ENCODE results near the gene SLC6A17.

SLC6A17 gene

DNA sequence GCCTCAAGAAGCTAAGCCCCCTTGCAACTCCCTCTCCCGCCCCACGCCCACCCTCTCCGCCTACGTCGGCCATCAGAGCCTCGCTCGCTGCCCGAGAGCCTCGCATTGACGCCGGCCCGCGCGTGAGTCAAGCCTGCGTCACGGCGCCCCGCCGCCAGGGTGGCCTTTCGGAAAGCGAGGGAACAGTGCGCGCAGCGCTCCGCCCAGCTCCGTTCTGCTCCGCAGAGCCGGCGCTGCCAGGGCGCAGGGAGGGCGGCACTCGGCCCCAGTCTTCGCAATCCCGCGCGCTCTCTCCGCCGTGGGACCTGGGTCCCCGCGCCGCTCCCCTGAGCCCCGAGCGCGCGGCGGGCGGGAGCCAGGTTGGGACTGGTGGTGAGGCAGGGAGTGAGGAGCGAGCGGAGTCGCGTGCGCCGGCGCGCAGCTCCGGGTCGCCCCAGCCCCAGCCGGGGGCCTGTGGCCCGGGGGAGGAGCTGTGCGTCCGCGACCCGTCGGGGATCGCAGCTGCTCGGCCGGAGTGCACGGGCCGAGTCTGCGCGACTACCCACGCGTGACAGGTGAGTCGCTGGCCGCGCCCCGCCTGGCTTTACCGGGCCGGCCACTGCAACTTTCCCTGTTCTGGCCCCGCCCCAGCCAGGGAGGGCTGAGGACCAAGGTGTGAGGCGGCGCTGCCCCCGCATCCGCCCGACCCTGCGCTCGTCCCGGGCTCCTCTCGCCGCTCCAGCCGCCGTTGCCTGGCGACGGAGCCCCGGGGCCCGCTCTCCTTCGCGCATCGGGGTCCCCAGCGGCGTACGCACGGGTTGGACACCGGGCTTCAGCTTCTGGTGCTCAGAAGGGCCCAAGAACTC is at the start of gene SLC6A17:
SLC6A17 (plus strand) TSS at position 165 of the 845 bp plus-strand sequence. CDS start 16,436 bp downstream, outside the sequence.
- DNase-seq: no peak

DNA sequence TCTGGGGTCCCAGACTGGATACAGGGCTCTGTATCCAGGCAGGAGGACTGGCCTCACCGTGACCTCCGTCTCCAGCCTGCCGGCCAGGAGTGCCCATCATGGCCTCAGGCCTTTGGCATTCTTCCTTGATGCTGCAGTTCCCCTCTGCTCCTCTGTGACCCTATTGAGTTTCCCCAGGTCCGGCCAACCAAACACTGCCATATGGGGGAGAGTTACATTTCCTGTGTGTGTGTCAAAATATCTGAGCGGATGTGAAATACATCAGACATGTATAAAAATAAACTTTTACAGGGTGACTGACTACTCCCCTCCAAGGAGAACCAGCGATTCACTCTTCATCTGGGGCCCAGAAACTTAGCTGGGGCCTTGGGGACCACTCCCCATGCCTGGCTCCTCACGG is 48.2 kb upstream of the SLC6A17 start:
- no peak for DNase-seq

DNA sequence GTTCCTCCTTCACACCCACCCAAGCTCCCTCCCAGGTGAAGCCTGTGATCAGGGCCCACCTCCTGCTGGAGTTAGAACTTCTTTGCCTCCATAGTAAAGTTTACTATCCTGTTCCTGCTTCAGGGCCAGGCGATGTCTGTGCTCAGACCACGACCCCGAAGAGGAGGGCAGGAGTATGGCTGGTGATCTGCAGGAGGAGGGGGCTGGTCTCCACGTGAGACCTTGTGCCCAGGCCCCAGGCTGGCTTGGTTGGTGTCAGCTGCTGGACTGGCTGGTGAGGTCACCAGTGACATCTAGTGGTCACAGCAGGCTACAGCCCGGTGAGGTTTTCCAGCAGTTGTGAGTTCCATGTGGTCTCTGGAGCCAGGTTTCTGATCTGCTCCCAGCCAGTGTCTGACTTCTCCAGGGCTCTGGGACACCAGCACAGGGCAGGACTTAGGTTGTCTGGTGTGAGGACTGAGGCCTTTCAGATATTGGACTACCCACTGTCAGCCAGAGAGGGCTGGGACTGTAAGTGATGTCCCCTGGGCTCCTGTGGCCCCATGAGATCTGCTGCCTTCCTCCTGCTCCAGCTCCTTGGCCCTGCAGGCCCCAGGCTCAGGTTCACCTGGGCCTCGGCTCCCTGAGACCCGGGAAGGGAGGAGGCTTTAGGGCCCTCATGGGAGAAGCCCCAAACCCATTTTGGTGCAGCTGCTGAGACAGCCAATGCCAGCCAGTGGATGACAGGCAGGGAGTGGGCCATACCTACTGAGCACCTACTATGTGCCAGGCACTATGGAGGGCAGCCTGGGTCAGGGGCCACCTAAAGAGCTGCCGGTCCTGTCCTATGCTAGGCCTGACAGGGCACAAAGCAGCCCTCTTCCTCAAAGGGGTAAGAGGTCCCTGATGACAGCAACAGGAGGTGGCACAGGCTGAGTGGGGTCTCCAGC is 44.0 kb upstream of the SLC6A17 start:
- DNase-seq: peak; percentile 78

DNA sequence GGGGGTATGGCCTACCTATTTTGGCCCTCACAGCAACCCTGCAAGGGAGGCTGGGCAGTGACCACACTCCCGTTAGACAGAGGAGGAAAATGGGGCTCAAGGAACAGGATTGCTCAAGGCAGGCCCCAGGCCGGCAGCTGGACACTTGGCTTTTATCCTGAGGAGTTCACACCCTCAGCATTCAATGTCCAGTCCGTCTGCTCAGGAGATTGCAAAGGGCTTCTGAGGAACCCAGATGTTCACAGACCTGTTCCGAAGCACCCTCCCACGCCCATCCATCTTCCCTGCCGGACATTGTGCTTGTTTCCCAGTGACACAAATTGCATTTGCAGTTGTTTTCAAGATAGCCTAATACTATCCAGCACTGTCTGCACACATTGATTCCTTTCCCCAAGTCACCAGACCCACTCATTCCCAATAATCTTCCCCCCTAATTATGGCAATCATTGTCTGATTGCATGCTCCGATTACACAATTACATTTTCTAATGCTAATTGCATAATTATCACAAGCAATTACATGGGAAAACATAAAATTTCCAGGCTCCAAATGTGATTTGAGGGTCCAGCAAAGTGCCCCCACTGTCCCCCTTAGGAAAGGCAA is 42.3 kb upstream of the SLC6A17 start:
- no peak for DNase-seq

DNA sequence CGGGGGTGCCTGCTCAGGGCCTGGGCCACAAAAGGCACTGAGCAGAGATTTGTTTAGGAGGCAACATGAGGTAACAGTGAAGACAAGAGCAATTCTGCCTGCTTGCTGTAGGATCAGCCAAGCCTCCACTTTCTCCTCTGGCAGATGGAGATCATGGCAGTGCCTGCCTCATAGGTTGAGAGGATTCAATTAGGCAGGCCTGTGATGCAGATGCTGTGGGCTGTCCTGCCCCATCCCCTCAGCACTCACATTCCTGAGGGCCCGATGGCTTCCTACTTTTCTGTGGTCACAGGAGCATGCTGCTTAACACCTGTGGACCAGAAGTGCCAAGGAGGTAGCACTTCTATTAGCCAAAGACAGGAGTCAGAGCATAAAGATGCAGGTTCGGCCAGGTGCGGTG is 39.2 kb upstream of the SLC6A17 start:
- DNase-seq: no peak

DNA sequence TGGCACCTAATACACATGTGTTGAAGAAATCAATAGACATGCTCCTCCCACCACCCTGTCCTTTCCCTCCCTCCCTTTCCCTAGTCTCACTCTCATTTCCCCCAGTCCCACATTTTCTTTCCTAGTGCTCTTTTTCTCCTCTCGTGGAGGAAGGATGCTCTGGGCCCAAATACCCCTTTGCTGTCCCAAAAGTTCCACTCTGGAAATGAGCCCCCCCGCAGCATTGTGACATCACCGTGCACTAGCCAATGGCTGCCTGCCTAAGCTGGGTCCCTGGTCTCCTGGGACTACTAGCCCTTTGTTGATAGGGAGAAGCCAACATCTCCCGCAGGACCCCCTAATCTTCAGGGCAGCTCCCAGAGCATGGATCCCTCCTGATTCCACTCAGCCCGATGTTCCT is 38.2 kb upstream of the SLC6A17 start, which contains the start of gene UBL4B:
UBL4B (plus strand) TSS at position 301 of the 400 bp plus-strand sequence; CDS start at position 393, 92 bp downstream.
- no peak for DNase-seq

DNA sequence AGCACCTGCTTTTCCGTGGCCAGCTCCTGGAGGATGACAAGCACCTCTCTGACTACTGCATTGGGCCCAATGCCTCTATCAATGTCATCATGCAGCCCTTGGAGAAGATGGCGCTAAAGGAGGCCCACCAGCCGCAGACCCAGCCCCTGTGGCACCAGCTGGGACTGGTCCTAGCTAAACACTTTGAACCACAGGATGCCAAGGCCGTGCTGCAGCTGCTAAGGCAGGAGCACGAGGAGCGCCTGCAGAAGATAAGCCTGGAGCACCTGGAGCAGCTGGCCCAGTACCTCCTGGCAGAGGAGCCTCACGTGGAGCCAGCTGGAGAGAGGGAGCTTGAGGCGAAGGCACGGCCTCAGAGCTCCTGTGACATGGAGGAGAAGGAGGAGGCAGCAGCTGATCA is 37.6 kb upstream of the SLC6A17 start:
- no peak for DNase-seq

DNA sequence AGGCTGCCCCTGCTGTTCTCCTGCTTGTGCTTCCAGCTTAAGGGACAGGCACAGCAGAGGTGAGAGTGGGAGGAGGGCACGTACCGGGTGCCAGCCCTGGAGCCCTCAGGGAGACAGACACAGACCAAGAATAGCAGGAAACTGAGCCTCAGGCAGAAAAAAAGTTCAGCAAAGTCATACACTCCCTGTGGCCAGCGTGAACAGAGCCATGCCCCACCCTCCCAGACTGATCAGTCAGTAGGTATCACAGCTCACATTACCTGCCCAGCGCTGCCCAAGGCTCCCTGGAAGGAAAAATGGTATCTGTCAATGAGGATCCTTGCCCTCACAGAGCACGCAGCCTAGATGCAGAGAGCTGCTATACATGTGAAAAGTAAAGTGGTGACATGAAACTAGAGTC is 36.7 kb upstream of the SLC6A17 start:
- no peak for DNase-seq

DNA sequence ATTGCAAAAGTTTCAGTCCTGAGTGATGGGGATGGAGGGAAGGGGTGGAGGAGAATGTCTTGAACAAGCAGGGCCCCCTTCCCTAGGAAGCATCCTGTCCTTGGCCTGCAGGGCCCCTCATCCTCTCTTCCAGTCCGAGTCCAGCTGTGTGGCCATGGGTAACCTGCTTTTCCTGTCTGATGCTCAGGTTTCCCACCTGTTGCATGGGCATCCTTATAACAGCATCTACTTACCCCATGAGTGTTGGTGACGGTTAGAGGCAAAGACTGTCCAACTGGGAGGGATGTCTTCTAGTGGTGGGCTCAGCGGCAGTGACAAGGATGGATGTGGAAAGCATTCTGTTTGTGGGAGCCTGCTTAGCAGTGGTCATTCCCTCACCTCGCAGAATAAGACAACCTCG is 36.1 kb upstream of the SLC6A17 start:
- DNase-seq: no peak

DNA sequence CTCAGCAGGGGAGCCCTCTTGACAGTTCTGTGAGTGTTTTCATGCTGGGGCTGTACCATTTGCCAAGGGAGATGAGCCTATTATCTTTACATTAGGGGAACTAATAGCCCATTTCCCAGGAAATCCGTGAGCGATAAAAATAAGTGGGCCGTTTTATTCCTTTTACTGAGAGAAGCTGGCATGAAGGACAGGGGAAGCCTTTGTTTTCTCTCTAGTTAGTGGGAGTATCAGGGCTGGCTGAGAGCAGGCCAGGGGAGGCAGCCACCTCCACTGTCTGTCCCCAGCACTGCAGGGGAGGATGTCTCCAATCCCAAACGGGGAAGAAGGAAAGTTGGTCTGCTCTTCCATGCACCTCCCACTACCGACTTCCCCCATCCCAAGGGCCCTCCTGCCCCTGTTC is 35.5 kb upstream of the SLC6A17 start:
- no peak for DNase-seq

DNA sequence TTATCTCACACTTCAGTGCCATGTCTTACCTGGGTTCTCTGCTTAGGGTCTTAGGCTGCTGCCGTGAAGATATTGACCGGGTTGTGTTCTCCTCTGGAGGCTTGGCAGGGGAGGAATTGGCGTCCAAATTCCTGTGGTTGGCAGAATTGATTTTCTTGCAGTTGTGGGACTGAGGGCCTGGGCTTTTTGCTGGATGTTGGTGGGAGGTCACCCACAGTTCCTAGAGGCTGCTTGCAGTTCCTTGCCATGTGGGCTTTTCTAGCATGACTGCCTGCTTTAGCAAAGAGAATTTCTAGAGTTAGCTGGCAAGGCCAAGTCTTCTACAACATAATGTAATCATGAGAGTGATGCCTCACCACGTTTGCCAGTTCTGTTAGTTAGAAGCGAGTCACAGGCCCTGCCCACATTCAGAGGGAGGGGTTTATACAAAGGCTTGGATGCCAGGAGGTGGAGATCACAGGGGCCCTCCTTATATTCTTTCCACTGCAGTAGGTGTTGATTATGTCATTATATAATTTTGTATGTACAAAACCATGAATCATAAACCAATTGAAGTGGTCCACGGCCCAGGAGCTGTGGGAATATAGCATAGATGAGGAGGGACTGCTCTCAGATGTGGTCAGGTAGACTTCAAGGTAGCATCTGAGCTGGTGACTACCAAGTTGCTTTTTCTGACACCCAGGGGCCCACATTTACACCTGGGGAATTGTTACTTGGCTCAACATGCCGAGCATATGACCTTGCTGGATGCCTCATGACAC is 31.5 kb upstream of the SLC6A17 start:
- no peak for DNase-seq

DNA sequence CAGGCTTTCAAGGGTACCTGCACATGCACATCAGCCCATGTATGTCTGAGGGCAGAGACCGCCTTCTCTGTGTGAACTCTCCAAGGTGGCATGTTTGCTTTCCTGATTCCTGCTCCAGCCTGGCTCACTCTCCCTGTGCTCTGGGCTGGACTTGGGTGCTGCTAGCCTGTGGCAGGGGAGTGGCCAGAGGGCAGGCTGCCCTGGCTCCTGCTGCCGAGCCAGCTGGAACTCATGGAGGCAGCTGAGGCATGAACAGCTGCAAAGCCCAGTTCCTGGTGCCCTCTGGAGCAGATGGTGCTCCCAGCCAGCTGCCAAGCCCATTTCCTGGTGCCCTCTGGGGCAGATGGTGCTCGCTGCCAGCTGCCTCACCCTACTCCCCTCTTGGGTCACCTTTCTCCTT is 30.5 kb upstream of the SLC6A17 start:
- DNase-seq: no peak

DNA sequence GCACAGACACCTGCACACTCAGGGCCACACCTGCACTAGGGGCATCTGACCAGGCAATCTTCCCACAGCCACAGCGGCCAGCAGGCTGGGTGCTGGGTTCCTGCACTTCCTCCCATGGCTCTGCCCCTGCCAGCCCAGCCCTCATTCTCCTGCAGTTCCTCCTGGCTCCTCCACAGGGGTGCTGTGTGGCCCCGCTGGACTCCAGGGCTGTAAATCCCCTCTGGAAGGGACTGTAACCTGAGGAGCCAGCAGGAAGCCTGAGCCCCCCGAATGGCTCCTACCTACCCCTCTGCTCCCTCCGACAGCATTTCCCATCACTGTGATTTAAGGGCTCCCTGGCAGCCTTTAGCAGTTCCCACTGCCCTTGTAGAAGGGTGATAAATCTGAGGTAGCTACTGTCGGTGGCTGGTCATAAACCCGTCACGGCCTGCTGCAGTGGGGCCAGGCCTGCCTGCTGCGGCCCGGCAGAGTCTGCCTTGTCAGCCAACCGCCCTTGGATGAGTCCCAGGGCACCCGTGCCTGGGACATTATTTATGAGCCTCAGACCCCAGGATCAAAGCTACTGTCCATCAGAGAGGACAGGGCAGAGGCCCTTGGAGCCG is 29.2 kb upstream of the SLC6A17 start:
- no peak for DNase-seq

DNA sequence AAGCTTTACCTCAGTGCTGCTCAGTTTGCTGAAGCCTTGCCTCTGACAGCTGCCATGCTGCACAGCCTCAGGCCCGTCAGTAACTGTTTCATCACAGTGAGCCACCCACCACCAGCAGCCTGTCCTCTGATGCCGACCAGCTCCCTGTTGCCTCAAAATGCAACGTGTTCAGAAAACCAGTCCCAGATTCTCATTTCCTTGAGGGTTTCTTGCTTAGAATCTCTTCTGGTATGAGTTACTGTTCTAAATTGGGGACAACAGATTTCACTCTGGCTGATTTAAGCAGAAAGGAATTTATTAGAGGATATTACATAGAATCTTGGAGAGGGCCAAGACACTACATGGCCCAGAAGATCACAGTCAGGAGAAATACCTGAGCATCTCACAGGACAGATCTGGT is 27.1 kb upstream of the SLC6A17 start:
- DNase-seq: no peak

DNA sequence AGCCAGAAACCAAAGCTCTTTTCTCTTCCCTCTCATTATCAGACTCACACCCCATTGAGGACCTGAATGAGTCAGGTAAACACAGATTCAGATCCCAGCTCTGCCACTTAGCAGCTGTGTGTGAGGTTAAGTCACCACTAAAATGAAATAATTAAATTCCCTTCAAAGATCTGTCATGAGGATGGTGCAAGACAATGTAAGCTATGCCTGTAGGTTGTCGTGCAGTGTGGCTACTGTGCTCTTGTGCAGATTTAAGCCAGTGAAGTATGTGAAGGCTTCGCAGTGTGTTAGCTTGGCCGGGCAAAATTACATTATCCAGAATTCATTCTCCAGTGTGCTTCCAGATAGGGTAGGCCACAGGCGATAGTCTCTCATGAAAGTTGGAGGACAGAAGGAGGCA is 24.5 kb upstream of the SLC6A17 start:
- DNase-seq: no peak

DNA sequence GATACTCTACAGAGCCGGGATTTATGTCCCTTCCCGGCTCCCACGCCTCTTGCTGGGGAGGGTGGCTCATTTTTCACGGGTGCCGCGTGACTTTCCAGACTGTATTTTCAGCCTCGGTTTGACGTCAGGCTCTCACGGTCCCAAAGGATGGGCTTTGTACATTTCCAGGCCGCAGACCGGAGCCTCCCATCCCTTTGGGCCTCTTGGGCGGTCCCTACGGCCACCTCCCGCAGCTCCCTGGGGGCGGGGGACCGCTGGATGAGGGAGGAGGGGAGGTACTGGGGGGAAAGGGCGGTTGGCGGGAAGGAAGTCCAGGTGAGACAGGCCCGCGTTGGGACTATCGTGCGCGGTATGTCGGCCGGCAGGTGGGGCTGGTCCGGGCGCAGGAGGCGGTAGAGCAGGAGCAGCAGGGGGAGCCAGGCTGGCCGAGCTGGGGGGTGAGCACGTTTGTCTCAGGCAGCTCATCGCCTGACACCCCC is 20.1 kb upstream of the SLC6A17 start:
- DNase-seq: no peak

DNA sequence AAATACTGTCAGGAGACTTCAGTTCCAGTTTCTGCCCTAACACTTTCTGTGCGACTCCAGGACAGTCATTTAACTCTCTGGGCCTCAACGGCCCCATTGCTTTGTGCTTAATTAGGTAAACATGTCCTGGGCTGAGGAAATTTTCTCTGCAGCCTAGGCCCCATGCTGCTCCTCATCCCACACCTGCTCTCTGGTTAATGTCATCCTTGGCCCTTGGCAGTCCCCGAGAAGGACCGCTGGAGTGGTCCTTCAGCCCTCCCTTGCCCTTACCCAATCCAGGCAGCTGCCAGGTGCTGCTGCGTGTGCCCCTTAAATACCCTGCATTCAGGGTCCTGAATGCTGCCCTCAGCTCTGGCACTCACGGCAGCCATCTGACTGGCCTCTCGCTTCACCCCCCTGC is 19.3 kb upstream of the SLC6A17 start:
- DNase-seq: no peak

DNA sequence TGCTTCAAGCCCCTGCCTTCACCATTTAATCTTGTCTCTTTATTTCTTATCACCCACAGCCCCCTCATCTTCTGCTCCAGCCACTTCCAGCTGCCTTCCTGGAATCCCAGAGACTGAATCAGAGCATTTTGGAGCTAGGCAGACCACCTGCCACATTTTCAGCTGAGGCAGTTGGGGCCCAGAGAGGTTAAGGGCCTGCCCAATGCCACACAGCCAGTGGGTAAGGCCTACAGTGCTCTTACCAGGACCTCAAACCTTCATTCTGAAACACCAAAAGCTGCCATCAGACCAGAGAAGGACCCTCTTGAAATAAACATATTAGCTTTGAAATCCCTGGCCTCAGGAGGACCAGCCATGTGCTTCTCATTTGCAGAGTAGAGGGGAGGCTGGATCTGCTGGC is 17.6 kb upstream of the SLC6A17 start:
- DNase-seq: no peak

DNA sequence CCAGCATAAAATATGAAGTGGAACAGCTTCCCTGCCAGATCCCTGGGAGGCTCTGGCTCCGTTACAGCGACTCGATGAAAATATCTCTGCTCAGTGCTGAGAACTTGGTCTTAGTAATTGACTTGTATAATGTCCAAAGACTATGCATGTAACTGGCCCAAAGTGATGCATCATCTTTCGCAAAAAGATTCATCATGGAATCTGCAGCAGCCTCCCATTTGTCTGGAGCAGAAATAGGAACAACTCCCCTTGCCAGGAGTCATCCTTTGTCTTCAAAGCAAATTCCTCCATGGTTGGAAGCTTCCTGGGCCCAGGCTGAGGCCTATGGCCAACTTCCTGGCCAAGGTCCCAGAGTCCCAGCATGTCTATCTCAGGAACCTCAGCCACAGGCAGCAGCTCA is 16.9 kb upstream of the SLC6A17 start:
- no peak for DNase-seq

DNA sequence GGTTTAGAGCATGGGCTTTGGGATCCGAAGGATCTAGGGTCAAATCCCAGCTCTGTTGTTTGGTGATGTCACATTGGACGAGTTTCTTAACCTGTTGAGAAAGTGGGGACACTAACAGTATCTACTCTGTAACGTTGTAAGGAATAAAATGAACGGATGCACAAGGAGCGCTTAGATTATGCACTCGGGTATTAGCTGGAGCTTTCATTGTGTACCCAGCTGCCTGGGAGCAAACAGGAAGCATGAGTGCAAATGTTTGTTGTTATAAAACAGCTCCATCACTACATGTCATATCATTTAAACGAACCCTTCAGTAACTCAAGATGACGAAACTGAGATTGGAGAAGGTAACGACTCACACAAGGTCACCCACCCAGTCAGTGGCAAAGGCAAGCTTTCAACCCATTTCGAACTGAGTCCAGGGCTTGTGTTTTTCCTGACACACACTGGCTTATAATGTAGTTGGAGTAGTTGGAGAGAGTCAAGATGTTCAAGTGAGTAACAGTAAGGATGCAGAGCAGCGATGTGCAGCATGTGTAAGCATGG is 16.2 kb upstream of the SLC6A17 start:
- no peak for DNase-seq

DNA sequence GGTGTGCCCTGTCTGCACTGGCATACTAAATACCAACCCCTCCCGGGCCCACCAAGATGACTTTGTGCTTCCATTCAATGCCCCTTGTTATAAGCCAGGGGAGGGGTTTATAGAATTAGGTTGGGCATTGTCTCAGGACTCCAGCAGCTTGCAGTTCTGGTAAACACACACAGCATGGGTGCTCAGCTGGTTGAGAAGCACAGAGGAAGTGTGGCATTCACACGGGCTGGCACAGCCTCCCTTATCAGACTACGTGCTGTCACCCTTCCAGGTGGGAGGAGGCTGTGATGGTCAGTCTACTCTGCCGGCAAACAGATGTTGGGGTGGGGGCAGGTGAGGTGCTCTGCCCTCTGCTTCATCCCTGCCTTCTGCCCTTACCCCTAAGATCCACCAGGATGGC is 15.0 kb upstream of the SLC6A17 start:
- no peak for DNase-seq

DNA sequence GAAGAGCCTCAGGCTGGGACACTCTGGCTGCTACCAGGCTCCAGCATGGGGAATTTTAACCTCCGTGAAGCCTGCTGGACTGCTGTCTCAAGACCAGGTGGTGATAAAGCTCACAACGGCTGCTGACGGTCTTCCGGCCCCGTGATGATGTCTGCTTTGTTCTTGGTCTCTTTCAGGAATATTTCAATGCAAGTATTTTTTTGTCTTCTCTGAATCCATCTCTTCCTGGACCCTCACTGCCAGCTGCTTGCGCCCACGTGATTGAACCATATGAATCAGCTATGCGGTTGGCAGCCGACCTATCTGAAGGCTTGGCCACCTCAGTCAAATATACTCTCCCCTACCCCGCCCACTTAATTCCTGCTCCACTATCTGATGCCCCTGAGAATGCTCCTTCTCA is 14.6 kb upstream of the SLC6A17 start:
- no peak for DNase-seq
